Esophagus muscularis mucosa (tissue), 4 donors: Measurements from ENCODE around the gene CLCN6.

Experiments used
- EP300 ChIP-seq: sonication (generic); formaldehyde crosslinking; IDR thresholded peaks from one replicate; pipeline ENCODE4 v1.6.1; 2017; ENCODE audit warnings: antibody characterized with exemption
- POLR2A ChIP-seq: fragments of 450-650 bp; IDR thresholded peaks from one replicate; pipeline ENCODE4 v1.6.1; 2017; ENCODE audit warnings: antibody characterized with exemption, moderate library complexity, mild to moderate bottlenecking, low read depth
- TF ChIP-seq, protein P1 (sequence below), 3 experiments: fragments of 200-600 bp in 2 of 3; fragments of 450-650 bp in 1 of 3; sonication (generic) in 2 of 3; IDR thresholded peaks; one replicate each; pipeline ENCODE4 v1.5.1; 2017 to 2019; ENCODE audit warnings: antibody characterized with exemption in 3 of 3, mild to moderate bottlenecking in 2 of 3, moderate library complexity in 1 of 3

DNA sequence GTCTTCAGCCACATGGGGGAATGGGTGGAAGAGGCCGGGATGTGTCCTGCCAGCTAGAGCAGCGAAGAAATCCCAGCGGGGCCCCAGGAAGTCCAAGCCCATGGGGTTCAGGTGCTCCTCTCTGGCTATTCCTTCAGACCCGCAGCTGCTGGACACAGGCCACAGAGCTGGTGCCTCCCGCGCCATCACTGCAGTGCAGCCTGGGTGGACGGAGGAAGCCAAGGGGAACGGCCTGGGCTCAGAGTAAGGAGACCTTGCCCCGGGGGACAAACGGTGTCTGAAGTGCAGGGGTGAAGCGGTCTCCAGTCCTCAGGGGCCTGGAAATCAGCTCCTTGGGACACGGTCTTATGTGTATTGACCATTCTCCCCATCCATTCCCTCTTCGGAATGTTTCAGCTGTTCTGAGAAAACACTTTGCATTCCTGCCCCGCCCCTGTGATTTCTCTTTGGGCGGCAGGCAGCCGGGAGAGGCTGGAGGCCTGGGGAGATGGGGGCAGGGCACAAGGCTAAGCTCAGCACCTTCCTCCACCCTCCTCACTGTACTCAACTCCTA is 18.7 kb upstream of the CLCN6 start:
- TF ChIP-seq, protein P1, sequence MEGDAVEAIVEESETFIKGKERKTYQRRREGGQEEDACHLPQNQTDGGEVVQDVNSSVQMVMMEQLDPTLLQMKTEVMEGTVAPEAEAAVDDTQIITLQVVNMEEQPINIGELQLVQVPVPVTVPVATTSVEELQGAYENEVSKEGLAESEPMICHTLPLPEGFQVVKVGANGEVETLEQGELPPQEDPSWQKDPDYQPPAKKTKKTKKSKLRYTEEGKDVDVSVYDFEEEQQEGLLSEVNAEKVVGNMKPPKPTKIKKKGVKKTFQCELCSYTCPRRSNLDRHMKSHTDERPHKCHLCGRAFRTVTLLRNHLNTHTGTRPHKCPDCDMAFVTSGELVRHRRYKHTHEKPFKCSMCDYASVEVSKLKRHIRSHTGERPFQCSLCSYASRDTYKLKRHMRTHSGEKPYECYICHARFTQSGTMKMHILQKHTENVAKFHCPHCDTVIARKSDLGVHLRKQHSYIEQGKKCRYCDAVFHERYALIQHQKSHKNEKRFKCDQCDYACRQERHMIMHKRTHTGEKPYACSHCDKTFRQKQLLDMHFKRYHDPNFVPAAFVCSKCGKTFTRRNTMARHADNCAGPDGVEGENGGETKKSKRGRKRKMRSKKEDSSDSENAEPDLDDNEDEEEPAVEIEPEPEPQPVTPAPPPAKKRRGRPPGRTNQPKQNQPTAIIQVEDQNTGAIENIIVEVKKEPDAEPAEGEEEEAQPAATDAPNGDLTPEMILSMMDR (IDR thresholded peaks at IDR 0.05), result no peak
- TF ChIP-seq POLR2A (no peak), EP300 (no peak)
